HG03060 (cell line): ENCODE data around the gene COL17A1.

Experiments used
- ATAC-seq: cut with Tn5 transposase; IDR thresholded peaks from one replicate; pipeline ENCODE4 v1.9.1; 2021; ENCODE audit warnings: low read depth, moderate number of reproducible peaks; ENCODE audit not compliant: unreplicated experiment

COL17A1 gene

DNA sequence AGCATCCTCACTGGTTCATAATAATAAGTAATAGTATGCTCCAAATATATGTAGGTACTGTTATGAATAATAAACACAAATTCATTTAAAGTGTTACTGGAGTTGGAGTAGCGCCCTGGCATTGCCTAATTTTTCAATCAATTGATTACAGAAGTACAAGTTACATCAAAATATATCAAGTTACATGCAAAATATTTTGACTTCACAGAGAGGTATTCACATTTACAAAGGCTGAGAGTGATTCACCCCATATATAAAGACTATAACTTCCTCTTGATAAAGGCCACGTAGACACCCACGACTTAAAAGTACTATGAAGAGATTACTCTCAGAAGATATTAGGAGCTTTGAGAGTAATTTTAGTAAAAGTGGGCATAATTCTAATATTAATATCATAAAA, 13.6 kb upstream of the COL17A1 start:
- no peak for ATAC-seq

DNA sequence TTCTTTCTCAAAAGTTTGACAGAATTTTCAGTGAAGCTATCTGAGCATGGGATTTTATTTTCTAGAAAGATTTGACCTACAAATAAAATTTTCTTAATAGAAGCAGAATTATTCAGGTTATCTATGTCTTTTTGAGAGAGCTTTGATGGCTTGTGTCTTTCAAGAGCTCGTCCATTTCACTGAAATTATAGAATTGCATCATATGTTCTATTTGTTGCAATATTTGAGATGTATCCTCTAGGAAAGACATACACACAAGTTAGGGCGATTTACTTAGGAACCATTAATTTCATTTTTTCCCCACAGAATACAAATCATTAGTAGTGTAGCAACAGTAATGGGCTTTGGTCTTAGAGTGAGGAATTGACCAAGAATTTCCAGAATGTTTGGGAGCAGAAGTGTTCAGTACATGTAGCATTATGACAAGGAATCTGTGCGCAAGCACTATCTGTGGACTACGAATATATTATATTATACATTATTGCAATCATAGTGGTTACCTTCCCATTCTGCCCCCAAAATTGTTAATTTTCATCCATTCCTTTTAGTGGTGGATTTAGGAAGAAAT, 12.8 kb upstream of the COL17A1 start:
- ATAC-seq: no peak

DNA sequence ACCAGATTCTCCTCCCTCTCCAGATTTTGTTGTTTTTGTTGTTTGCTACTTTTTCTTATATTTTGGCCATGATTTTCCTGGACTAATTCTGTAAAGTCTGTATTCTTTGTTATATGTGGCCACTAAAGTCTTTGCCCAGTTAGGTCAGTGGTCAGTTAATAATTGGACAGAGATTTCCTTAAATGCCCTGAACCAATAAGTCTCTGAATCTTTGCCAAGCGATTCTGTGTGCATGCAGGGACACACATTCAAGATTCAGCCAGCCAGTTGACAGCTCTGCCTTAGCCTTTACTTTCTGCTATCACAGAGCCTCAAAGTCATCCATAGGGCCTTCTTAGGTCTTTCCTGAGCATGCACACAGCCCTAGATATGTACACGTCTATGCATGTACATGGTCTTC, 11.0 kb upstream of the COL17A1 start:
- ATAC-seq: no peak

DNA sequence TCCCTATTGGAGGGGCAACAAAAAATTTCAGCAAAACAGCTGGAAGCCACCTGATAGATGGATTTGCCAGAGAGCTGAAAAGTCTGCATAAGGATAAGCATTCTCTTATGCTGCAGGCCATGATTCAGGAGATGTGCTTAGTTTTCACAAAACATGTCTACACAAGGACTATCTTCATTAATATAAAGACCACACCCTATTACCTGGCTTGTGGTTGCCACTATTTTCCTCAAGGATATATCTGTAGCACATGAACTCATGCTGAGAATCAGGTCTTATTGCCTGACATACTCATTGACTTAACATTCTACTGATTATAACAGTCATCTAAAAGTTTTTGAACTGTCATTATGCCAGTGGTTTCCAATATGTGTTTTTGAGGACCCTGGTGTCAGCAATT, 7.1 kb upstream of the COL17A1 start:
- ATAC-seq: no peak

DNA sequence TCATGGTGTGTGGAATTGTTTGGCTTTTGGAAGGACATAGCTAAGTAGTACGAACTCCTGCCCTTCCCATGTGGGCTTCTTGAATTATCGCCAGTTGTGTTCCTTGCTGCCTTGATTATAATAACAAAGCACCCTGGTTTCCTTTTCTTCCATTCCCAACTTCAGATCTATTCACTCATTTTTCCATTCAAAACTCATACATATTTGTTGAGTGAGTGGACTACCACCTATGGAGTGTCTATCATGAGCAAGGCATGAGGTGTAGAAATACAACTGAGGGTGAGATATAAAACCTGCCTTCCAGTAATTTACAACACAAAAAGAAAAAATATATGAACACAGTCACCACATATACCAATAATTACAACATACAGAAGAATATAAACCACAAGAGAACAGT, 4.9 kb upstream of the COL17A1 start:
- no peak for ATAC-seq

DNA sequence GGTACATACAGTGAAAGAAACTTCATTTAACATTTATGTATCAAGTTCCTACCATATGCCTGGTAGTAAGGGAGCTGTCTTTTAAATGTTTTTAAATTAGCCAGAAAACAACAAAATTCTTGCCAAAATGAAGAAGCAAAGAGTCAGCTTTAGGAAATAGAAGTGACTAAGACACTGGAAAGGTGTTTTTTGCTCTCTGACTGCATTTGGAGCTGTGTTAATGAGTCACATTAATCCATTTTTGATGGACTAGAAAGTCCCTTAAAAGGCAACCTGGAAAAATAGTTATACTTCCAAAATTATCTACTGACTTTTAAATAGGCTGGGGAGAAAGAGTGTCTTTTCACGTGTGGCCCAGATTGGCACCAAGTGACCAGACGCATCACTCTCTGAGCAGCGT, 3.9 kb upstream of the COL17A1 start:
- ATAC-seq: no peak

DNA sequence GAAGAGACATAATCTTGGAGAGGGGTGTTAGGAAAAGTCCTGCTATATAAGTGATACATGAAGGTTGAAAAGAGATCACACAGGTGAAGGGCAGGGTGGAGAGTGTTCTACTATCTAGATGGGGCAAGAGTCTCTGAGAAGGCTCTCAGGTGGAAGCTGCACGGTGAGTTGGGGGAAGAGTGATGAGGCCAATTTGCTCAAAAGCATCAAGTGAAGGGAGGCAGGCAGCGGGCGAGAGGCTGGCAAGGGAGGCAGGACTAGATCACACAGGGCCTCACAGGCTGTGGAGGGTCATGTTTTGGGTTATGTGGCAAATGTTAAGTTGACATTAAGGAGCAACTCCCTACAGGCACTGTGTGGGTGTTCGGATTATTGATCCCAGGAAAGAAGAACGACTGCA, 2.6 kb upstream of the COL17A1 start:
- ATAC-seq: no peak

DNA sequence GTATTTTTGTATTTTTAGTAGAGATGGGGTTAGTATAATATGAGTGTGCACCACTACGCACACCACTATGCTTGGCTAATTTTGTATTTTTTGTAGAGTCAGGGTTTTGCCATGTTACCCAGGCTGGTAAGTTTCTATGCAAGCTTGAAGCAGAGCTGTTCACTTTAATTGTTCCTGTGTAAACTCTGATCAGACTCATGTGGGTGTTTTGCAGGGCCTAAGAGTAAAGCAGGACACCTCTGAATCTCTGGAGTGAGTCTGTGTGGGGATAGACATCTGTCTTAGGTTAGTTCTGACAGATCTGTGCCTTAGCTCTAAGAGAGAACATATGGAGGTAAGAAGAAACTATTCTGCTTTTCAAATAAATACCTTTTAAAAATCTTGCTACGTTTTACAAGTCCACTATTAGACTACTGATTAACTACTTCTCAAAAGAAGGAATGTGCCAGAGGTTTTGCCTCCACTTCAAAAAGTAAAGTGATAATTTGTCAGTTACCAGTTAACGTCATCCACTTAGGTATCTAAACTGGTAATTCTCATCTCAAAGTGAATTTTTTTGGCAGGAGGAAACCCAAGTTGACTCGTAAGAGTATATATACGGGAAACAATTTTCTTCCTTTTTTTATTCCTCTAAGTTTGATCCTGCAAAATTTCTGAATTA, 1.1 kb downstream of the COL17A1 start:
- no peak for ATAC-seq

DNA sequence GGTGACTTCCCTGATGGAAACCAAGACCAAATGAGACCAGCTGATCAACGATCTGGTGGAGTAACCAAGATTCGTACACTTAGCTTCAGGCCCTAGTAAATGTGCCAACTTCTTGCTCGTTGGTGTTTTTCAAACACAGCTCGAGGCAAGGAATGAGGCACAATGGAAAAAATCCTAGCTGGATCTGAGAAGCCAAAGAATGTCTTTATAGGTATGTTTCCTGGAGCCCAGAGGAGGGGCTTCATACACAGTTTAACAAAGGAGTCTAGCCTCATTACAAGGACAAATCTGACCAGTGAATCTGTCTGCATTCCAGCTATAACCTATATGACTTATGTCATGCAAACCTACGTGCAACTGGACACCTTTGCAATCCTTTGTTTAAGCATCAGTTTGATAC, 3.7 kb downstream of the COL17A1 start:
- no peak for ATAC-seq

DNA sequence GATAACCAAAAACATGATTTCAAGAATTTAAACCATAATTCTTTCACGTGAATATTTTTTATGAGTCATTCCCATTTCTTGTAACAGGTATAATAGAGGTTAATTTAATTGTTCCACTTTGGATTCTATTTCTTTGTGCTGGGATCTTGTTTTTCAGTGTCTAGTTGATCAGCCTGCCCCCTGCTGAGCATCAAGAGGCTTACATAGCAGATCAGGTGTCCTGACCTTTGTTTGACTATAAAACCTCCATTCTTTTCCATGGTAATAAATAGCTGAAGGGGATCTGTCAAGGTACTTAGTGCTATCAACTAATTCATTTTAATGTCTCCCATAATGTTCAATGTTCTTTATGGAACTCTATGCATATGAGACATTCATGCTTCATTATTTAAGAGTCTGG, 4.9 kb downstream of the COL17A1 start:
- no peak for ATAC-seq

DNA sequence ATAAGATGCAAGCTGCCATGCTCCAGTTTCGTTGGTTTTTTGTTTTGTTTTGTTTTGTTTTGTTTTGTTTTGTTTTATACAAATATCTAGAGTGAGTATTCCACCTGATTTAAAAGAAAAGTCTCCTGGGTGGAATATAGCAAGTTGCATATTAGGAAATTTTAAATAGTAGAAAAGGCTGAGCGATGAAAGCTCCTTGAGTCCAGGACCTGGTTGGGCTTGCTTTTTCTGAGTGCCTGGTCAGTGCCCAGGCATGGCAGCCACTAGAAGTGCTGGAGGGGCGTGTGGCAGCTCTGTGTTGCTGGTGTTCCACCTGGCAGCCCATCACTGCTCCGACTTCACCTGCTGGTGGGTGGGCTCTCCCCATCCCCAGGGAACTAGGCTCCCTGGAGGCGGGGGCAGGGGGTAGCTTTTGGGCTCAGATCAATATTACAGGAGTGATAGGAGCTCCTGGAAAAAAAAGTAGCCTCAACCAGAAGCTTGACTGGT, 8.0 kb downstream of the COL17A1 start:
- ATAC-seq: no peak

DNA sequence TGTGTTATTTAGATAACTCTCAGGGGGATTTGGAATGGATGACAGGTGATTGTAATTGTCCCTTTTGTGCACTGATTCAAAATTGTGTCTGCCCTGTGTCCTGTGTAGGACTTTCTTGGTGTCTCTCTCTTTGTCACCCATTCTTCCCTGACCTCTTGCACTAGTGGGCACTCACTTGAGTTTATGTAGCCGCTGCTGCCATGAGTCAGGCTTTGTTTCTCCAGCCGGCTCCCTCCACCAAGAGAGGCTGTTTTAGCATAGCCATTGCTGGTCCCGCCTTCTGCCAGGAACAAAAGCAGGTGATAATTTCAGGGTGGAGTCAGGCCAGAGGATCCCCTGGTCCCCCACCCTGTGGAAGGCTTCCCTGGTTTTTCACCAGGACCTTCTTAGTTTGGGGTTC, 8.4 kb downstream of the COL17A1 start:
- ATAC-seq: no peak

DNA sequence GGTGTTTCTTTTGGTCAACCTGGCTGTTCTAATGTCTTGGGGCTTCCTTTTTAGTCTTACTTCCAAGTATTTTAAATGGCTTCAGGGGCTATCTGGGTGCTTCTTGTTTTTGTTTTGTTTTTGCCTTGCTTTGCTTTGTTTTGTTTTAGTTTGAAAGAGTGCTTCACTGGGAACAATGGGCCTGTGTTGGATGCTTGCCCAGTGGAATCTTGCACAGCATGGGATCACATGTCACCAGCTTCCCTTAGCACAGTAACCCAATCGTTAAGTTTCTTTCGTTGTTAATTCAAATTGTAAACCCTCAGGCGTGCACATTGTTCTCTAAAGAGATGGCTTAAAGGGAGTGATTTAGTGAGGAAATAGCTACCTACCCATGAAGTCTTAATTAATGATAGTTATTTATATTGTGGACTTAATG, 8.9 kb downstream of the COL17A1 start:
- ATAC-seq: no peak

DNA sequence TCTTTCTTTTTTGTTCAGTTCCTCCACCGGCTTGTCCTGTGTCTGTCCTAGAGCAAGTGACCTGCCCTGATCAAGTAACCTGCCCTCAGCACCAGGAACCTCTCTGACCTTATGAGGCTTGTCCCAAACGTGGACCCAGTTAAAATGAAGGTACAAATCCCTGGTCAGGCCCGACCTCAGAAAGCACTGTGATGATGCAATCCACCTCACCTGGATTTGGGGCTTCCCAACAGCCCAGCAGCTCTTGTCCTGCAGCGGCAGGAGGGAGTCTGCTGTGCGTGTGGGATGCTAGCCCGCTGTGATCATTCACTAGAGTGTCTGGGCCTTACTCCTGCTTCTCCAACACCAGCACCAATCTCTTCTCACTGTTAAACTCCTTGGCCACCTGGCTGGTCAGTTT, 11.2 kb downstream of the COL17A1 start:
- no peak for ATAC-seq

DNA sequence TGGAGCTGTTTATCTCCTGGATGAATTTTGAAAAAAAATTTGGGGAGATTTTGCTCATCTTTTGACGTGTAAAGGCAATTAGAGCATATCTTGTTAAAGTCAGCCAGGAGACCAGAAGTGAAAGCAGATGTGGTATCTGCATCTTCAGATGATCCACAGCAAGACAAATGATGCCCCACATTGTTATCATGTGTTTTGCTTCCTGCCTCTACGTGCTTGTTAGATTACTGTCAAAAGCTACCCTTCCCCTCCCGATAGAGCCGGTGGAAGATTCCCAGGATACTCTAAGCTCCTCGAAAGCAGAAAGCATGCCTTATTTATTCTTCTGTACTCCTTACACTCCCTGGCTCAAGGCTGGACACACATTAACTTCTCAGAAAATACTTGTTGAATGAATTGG, 12.9 kb downstream of the COL17A1 start:
- ATAC-seq: no peak

DNA sequence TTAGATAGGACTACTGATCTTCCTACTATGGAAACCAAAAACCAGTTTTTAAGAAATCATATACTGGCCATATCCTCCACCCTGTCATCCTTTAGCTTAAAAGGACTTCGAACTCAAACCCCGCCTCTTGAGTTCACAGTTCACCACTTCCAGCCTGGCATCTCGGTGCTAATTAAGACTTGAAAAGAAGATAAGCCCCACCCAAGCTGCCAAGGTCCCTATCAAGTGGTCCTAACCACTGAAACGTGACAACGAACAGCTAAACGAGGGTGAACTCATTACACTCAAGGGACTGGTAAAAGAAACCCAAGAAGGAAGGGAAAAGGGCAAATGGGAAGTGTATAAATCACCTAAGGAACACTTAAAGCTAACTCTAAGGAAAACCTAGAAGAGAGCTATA, 16.1 kb downstream of the COL17A1 start:
- ATAC-seq: no peak

DNA sequence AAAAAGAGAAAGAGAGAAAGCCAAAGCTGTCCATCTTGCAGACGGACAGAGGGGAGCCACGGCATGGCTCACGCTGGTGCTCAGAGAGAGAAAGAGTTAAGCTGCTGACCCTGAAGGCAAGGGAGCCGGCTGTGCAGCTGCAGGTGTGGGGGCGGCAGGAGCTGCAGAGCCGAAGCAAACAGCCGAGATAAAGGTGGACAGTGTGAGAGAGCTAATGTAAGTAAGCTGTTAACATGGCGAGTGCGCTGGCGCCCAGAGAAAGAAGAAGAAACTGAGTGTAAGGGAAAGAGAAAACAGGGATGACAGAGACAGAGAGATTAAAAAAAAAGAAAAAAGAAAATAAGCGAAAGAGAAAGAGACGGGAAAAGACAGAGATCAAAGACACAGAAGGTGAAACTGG, 18.2 kb downstream of the COL17A1 start:
- no peak for ATAC-seq

DNA sequence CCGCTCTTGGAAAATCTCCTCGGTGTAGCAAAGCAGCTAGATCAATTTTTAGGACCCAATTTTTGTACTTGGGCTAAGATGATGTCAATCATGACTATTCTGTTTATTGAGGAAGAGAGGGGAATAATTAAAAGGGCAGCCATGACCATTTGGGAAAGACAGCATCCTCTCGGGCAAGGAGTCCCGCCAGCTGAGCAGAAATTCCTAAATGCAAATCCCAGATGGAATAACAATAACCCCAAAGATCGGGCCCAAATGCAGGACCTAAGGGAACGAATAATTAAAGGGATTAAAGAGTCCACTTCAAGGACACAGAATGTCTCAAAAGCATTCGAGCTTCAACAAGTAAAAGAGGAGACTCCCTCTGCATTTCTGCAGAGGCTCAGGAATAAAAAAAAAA, 18.7 kb downstream of the COL17A1 start:
- no peak for ATAC-seq

DNA sequence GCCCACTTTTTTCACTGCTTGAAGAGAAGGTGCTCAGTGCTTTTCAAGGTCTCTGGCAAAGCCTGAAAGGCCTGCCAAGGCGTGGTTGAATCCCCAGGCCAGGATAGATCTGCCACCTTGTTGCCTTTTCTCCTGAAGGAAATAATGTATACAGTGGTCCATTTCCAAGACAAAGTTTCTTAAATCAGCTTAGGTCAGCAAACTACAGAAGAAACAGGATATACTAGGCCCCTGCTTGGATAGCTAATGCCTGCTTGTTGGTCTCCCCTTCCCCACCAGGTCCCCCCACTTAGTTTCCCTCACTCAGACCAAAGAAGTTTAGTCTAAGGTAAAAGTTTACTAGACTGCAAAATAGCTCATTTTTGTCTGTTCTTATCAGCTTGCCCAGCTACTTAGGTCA, 19.9 kb downstream of the COL17A1 start:
- ATAC-seq: no peak

DNA sequence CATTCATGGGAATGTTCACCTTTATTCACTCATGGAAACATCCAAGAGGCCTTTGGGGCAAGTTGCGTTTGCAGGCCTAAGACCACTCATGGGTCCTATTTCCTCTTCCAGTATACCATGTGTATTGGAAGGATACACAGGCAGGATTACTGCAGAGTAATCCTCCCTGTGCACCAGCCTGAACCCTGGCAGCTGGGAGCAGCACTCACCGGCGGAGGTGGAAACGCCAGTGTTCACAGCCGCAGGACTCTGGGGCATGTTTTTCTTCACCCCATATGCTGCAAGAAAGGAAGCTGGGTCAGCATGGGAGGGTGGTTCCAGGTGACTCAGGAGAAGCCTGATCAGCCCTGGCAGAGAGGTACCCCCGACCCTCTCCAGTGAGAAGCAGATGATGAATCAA, 24.5 kb downstream of the COL17A1 start:
- ATAC-seq: no peak

DNA sequence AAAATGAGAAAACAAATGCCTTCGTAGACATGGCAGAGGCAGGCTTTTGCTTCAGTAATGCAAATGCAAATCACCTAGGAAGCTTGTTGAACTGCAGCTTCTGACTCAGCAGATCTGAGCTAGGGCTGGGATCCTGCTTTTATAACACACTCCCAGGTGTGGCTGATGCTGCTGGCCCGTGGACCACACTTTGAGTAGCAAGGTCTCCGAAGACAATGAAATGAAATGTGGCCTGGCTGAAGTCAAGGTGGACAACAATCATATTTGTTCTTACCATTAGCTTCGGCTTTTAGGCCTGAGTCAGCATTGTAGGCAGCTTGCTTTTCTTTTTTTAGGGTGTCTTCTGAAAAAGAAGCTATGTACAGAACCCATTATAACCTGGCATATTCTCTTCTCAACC, 26.3 kb downstream of the COL17A1 start:
- ATAC-seq: no peak

DNA sequence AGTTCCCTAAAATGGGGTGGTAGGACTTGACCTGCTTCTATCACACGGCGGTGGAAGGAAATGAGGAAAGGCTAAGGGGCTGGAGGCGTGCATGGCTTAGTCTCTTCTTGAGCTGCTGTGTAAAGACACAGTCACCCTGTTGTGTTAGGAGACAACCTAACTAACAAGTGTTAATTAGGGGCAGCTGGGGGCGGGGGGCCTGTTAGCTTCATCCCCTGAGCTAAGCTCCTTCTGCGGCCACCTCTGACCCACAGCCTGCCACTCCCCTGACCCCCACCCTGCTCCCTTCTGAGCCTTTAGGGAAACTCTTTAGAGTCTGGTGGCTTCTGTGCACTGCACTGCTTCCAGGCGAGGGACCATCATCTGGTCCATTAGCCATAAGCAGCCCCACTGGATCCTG, 28.0 kb downstream of the COL17A1 start:
- ATAC-seq: no peak
